Stomach (tissue), 4 donors: ENCODE results near the gene EPHA6.

ENCODE experiments used
- EP300 ChIP-seq: sonication (generic); formaldehyde crosslinking; IDR thresholded peaks from one replicate; pipeline ENCODE4 v1.6.1; 2017; ENCODE audit warnings: antibody characterized with exemption
- POLR2A ChIP-seq, 4 donors: fragments of 450-650 bp; IDR thresholded peaks; one replicate each; pipeline ENCODE4 v1.6.1; 2016; ENCODE audit warnings: antibody characterized with exemption in 4 of 4, control low read depth in 2 of 4, mild to moderate bottlenecking in 1 of 4, moderate library complexity in 1 of 4
- POLR2AphosphoS5 ChIP-seq, 3 donors: sonication (generic); formaldehyde crosslinking; IDR thresholded peaks; one replicate each; pipeline ENCODE4 v1.6.1; 2016; ENCODE audit warnings: antibody characterized with exemption in 3 of 3
- TF ChIP-seq, protein P1 (sequence below), 7 experiments: fragments of 450-650 bp in 4 of 7; fragments of 200-600 bp in 3 of 7; sonication (generic) in 3 of 7; IDR thresholded peaks; one replicate each; pipeline ENCODE4 v1.5.1; 2016 to 2019; ENCODE audit warnings: antibody characterized with exemption in 7 of 7, control low read depth in 2 of 7, mild to moderate bottlenecking in 1 of 7

GRCh38 chr3:97070302-97070701 is 255.9 kb downstream of the EPHA6 start:
- TF ChIP-seq POLR2A (IDR thresholded peaks at IDR 0.05) (no peak), EP300 (no peak), POLR2AphosphoS5 (IDR thresholded peaks at IDR 0.05) (no peak)
- TF ChIP-seq, protein P1, sequence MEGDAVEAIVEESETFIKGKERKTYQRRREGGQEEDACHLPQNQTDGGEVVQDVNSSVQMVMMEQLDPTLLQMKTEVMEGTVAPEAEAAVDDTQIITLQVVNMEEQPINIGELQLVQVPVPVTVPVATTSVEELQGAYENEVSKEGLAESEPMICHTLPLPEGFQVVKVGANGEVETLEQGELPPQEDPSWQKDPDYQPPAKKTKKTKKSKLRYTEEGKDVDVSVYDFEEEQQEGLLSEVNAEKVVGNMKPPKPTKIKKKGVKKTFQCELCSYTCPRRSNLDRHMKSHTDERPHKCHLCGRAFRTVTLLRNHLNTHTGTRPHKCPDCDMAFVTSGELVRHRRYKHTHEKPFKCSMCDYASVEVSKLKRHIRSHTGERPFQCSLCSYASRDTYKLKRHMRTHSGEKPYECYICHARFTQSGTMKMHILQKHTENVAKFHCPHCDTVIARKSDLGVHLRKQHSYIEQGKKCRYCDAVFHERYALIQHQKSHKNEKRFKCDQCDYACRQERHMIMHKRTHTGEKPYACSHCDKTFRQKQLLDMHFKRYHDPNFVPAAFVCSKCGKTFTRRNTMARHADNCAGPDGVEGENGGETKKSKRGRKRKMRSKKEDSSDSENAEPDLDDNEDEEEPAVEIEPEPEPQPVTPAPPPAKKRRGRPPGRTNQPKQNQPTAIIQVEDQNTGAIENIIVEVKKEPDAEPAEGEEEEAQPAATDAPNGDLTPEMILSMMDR (IDR thresholded peaks at IDR 0.05) = no peak
